Mesodermal cell (in vitro differentiated cells): ENCODE data around the gene RAB27A.

ENCODE experiments used
- H3K27ac ChIP-seq: 2 replicates; pipeline ENCODE4 v1.7.0; 2013; ENCODE audit warnings: mild to moderate bottlenecking, low read depth, low read length, moderate library complexity; ENCODE audit not compliant: severe bottlenecking
- H3K36me3 ChIP-seq: 2 replicates; pipeline ENCODE4 v1.7.1; 2013; ENCODE audit warnings: mild to moderate bottlenecking, low read length, moderate library complexity; ENCODE audit not compliant: control insufficient read depth, insufficient read depth
- H3K4me1 ChIP-seq: one replicate; pipeline ENCODE4 v1.7.1; 2013; ENCODE audit warnings: mild to moderate bottlenecking, low read length; ENCODE audit not compliant: insufficient read depth, control insufficient read depth, poor library complexity, severe bottlenecking
- H3K4me3 ChIP-seq: 2 replicates; pipeline ENCODE4 v1.7.0; 2013; ENCODE audit warnings: low read length, control low read depth, mild to moderate bottlenecking; ENCODE audit not compliant: insufficient read depth, poor library complexity, severe bottlenecking; ENCODE audit errors: extremely low read depth
- H3K9me3 ChIP-seq: 2 replicates; pipeline ENCODE4 v1.7.1; 2013; ENCODE audit warnings: mild to moderate bottlenecking, low read length, moderate library complexity; ENCODE audit not compliant: control insufficient read depth
- WGBS, 2 experiments: methylation state at CpG; one replicate each; pipeline ENCODE4 v1.1.5; 2013; ENCODE audit warnings: missing lambda C conversion rate in 2 of 2; ENCODE audit not compliant: insufficient coverage in 2 of 2; 5-methylcytosine and 5-hydroxymethylcytosine counted together

Gene RAB27A

DNA sequence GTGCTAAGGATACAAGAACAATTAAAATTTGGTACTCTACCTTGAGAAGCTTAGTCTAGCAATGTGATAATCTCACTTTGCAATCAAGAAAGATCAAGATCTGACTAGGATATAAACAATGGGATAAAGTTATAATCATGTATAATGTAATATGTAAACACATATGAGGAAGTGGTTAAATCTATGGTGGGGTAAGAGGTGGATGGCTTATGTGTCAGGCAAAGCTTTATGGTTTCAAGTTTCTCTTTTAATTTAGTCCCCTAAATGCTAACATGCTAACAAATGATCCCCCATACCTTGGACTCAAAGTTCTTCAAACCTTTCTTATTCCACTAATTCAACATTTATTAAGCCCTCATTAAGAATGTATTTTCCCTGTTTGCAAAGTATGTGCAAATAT is 95.4 kb downstream of the RAB27A start:
- peaks cover 12% of the 10 kb centered on the region for H3K4me1 ChIP-seq
- H3K27ac ChIP-seq = no peak overlapping the region
- no peak overlapping the region for H3K4me3 ChIP-seq
- no peaks in the 10 kb centered on the region for H3K9me3 ChIP-seq
- H3K36me3 ChIP-seq = peaks cover 40% of the 10 kb centered on the region

GRCh38 chr15:55186331-55186730 is 103.3 kb downstream of the RAB27A start:
- no peaks in the 10 kb centered on the region for H3K9me3 ChIP-seq
- H3K36me3 ChIP-seq = peaks cover 59% of the 10 kb centered on the region
- WGBS, 2 experiments = no CpG with 5 or more reads among the region's 1 CpG
- H3K27ac ChIP-seq = no peak overlapping the region
- H3K4me3 ChIP-seq = no peak overlapping the region
- no peaks in the 10 kb centered on the region for H3K4me1 ChIP-seq

- peaks cover 64% of the 10 kb centered on the region for H3K36me3 ChIP-seq
- no peaks in the 10 kb centered on the region for H3K9me3 ChIP-seq
- 90% methylated on average over 1 of the region's 2 CpGs; no CpG with 5 or more reads in 1 of the 2 experiments for WGBS, 2 experiments
- H3K4me1 ChIP-seq = no peaks in the 10 kb centered on the region
- no peak overlapping the region for H3K4me3 ChIP-seq
- no peak overlapping the region for H3K27ac ChIP-seq
Measured at GRCh38 chr15:55183679-55184078, 105.9 kb downstream of the RAB27A start.

DNA sequence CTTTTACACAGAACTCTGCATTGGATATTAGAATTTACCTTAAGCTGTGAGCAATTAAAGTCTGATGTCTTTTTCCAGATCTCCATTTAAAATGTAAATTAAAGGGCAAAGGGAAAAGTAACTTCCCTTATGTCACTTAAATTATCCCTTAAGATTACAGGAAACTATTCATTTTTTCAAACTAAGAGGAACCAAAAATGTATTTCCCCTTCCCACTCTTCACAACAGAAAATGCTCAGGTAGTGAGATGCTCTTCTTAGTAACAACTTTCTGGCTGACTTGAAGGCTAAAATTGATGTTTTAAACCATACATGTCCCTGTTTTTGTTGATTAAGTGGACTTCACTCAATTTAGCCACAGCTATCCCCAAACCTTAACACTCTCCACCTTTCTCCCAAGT is 110.5 kb downstream of the RAB27A start:
- Histone ChIP-seq H3K4me3 (no peak overlapping the region), H3K4me1 (no peaks in the 10 kb centered on the region), H3K9me3 (no peaks in the 10 kb centered on the region), H3K27ac (no peak overlapping the region), H3K36me3 (peaks cover 57% of the 10 kb centered on the region)

GRCh38 chr15:55170361-55170760 is 119.3 kb downstream of the RAB27A start:
- Histone ChIP-seq H3K4me1 (no peaks in the 10 kb centered on the region), H3K36me3 (no peaks in the 10 kb centered on the region), H3K4me3 (no peak overlapping the region), H3K9me3 (no peaks in the 10 kb centered on the region), H3K27ac (no peak overlapping the region)
- no CpG with 5 or more reads among the region's 4 CpGs for WGBS, 2 experiments

DNA sequence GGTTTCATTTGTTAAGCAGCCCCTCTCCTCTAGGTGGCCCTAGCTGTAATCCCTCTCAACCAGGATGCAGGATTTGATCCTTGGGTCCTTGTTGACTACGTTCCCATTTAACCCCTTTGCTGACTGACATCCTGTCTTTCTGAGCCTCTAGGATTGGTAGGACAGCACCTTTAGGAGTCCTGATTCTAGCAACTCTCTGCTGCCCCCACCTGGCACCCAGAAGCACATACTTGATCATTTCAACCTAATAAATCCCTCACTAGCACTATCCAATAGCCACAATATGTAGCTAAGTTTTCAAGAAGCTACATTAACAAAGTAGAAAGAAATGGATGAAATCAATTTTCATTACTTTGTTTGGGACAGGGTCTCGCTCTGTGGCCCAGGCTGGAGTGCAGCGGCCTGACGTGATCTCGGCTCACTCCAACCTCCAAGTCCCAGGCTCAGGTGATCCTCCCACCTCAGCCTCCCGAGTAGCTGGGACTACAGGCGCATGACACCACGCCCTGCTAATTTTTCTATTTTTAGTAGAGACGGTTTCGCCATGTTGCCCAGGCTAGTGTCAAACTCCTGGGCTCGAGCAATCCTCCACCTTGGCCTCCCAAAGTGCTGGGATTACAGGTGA is 121.2 kb downstream of the RAB27A start:
- no peaks in the 10 kb centered on the region for H3K36me3 ChIP-seq
- no peaks in the 10 kb centered on the region for H3K4me1 ChIP-seq
- no peaks in the 10 kb centered on the region for H3K9me3 ChIP-seq
- no peak overlapping the region for H3K27ac ChIP-seq
- 81 to 86% methylated on average over 10 to 11 of the region's 11 CpGs for WGBS, 2 experiments
- H3K4me3 ChIP-seq = no peak overlapping the region

- 86 to 89% methylated on average over 2 to 4 of the region's 4 CpGs for WGBS, 2 experiments
- Histone ChIP-seq H3K36me3 (no peaks in the 10 kb centered on the region), H3K4me3 (no peak overlapping the region), H3K27ac (no peak overlapping the region), H3K4me1 (no peaks in the 10 kb centered on the region), H3K9me3 (no peaks in the 10 kb centered on the region)
Measured at GRCh38 chr15:55164284-55164683, 125.3 kb downstream of the RAB27A start.
